Muscle of back (tissue), 11 donors: ENCODE measurements around the gene CYB5D1. TPM values are rescaled to one million over a fixed set of nuclear protein-coding genes. Genes with fewer than 3 reads are reported as not detected.
A peak's percentile ranks its signal among the peaks of the same experiment; 100 is the strongest.
"Not testable (repeated sequence)": the region's sequence is repeated elsewhere in the genome, so short reads cannot be mapped to it uniquely, and the experiment has no call there.

Experiments used
- DNase-seq, 3 donors: peaks; one replicate each; pipeline versions ENCODE4 v3.0.0 to v3.0.0-alpha.2; 2013
- polyA plus RNA-seq, 10 donors: library from polyadenylated mRNA; unstranded; fragments of 120-200 nt; gene quantifications; one replicate each; pipeline ENCODE4 v1.2.1, GENCODE V29; 2013; ENCODE audit not compliant: insufficient read length in 10 of 10

CYB5D1 gene
- polyA plus RNA-seq, 10 donors: 5.4 to 9.5 (median 8.3) TPM

GRCh38 chr17:7854851-7855659 is 2.7 kb upstream of the CYB5D1 start, which contains the start of gene TMEM88:
TMEM88 (plus strand) TSS chr17:7855066; CDS start chr17:7855075, 9 bp downstream.
- DNase-seq: peak in 1 of 3 donors; percentile 47

DNA sequence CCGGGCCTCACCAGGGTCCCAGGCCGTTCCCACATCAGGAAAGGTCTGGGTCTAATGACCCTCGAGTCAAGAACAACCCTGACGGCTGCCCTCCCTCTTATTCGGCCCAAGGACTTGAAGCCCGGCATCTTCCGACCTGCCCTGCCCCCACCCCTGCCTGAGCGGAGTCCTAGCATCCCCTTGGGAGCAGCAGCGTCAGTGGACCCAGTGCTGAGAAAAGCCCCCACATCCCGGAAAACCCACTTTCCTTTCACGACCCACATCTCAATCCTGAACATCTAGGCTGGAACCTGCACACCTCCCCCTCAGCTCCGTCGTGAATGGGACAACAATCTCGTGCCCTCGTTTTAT is 2.2 kb upstream of the CYB5D1 start:
- DNase-seq: no peak

DNA sequence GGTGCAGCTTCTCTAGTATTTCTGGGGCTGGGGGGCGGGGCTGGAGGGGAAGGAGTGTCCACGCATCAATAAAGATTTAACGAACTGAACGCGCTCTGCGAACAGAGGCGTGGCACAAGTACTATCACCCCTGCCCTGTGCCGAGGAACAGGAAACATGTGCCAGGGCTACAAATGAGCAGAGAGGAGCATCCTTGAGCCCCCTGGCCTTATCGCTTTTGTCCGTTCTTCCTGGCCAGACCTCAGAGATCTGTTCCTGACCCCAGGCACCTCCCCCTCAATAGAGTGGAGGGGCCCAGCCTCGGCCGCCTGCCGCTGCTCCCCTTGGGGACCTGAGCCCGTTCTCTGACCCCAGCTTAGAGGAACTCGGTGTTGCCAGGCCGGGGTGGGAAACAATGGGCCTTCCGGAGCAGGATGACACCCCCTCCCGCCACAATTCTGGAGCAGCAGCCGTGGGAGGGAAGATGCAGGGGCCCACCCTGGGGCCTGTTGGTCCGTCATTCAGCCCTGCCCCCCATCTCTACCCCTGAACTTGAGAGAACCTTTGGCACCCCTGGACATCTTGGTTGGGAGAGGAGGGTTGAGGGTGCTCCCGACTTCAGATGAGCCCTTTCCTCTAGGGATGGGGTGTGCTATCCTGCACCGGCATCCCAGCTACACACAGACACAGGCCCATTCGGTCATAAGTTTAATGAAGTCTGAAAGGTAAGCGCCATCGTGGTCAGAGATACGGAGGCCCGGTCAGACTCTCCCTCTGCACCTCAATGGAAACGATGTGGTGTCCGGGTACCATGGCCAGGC is 1.6 kb upstream of the CYB5D1 start:
- peak; percentile 17 to 86 (median 55) for DNase-seq

DNA sequence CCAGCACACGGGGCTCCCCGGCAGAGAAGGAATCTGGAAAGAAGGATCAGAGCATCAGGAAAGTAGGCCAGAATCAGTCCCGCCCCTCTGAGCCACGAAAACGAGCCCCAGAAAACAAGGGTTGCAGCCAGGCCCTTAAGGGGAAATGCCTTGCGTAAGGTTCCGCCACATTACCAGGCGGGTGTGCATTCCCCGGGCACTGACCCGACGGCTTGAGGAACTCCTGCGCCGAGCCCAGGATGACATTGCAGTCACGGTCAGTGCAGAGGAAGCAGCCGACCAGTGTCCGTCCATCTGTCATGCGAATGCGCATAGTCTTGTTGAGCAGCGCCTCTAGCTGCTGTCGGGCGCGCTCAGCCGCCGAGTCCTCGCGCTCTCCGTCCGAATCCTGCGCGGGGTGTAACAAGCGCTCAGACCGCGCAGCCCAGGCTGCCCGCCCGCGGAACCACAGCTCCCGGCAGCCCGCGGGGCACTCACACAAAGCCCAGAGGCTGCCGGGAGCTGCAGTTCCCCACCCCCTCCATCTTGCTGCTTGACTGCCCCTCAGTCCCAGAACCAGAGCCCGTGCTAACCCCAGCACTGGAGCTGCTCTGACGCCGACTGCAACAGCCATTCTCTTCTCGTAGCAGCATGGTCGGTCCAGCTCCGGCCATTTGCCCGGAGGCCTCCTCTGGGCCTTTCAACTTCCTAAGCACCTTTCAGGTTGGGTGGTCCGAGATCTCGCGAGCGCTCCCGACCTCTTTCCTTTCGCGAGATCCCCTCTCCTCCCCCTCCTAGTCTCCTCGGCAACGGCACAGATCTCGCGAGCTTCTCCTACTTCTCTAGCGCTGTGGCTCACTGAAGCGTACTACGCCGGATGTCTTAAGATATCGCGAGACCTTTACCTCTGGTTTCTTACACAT is 741 bp upstream of the CYB5D1 start, which contains the start of gene NAA38:
TSS of gene NAA38 (minus strand) at position 749 of the 902 bp plus-strand sequence. CDS start at position 653, 96 bp downstream.
- peak; percentile 99 to 100 (median 100) for DNase-seq

DNA sequence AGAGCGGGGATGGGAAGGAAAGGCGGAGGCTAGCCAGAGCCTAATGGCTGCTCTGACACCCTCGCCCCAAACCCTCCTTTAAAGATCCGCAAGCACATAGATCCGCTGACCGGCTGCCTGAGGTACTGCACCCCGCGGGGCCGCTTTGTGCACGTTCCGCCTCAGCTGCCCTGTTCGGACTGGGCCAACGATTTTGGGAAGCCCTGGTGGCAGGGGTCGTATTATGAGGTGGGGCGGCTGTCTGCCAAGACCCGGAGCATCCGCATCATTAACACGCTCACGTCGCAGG is 663 bp downstream of the CYB5D1 start:
- no peak for DNase-seq

DNA sequence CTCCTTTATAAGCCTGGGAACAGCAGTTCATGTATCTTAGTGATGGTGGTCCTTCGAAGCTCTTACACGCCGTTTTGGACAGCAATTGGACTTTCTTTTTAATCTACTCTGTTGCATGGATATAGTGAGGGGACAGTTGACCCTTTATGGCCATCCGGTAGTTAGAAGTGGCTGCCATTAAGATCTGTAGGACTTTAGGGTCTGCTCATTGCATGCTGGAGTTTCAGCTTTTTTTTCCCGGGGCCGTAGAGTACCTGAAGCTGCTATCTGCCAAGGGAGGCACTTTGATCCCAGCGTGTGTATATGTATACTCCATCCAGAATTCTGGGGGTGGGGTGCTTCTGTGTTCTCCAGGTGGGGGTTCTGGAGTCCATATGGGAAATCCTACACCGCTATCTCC is 1.2 kb downstream of the CYB5D1 start:
- no peak for DNase-seq

GRCh38 chr17:7862692-7863437 is 5.1 kb downstream of the CYB5D1 start:
- DNase-seq: peak; percentile 57 to 76 (median 57)

DNA sequence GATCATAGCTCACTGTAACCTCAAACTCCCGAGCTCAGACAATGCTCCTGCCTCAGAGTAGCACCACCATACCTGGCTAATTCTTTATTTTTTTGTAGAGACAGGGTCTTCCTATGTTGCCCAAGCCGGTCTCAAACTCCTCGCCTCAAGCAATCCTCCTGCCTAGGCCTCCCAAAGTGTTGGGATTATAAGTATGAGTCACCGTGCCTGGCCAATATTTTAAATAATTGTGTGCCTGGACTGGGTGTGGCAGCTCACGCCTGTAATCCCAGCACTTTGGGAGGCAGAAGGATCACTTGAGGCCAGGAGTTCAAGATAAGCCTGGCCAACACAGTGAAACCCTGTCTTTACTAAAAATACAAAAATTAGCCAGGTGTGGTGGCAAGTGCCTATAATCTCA is 6.6 kb downstream of the CYB5D1 start:
- not testable (repeated sequence) for DNase-seq

- no peak for DNase-seq
These were observed 7.3 kb downstream of the CYB5D1 start for GRCh38 chr17:7864995-7865650.

DNA sequence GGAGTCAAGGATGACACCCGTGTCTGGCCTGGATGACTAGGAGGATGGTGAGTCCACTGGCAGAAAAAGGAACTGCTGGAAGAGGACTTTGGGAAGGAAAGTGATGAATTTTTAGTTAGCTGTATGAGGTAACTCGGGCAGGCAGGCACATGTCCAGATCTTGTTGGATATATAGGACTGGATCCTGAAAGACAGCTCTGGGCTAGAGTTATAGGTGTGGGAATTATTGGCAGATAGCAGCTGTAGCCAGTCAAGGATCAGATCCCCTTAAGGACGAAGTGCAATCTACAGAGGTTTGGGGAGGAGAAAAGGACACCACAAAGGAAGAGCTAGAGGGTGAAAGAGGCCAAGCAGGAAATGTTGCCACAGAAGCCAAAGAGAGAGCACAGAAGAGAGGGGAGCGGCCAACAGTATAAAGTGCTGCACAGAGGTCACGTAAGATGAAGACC is 10.1 kb downstream of the CYB5D1 start:
- no peak for DNase-seq

DNA sequence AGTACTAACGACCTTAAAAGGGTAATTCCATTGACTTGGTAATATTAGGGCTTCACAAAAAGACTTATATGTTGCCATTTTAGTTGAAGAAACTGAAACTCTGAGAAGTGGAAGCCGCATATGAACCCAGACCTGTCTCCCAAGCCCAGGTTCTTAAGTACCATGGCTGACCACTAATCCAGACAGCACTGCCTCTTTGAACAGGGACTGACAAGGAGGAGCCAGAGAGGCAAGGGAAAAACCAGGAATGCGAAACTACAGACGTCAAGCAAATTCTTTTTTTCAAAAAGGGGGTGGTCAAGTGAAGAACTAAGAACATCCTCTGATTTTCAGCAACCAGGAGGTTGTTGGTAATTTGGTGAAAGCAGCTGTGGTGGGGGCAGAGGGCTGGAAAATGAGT is 15.2 kb downstream of the CYB5D1 start:
- no peak for DNase-seq

GRCh38 chr17:7875804-7876370 is 18.1 kb downstream of the CYB5D1 start:
- DNase-seq: no peak

DNA sequence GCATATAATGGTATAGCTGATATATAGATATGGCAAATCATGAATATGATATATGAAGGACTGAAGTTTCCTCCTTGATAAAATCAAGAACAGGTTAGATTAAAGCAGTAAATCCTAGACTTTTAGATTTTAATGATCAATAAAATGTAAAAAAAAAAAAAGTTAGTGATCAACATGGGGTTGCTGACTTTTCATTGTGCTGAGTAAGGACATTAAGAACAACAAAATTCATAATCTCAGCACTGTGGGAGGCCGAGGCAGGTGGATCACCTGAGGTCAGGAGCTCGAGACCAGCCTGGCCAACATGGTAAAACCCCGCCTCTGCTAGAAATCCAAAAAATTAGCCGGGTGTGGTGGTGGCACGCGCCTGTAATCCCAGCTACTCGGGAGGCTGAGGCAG is 20.4 kb downstream of the CYB5D1 start:
- DNase-seq: no peak

- DNase-seq: no peak
These were observed 22.5 kb downstream of the CYB5D1 start for GRCh38 chr17:7880076-7880868.

DNA sequence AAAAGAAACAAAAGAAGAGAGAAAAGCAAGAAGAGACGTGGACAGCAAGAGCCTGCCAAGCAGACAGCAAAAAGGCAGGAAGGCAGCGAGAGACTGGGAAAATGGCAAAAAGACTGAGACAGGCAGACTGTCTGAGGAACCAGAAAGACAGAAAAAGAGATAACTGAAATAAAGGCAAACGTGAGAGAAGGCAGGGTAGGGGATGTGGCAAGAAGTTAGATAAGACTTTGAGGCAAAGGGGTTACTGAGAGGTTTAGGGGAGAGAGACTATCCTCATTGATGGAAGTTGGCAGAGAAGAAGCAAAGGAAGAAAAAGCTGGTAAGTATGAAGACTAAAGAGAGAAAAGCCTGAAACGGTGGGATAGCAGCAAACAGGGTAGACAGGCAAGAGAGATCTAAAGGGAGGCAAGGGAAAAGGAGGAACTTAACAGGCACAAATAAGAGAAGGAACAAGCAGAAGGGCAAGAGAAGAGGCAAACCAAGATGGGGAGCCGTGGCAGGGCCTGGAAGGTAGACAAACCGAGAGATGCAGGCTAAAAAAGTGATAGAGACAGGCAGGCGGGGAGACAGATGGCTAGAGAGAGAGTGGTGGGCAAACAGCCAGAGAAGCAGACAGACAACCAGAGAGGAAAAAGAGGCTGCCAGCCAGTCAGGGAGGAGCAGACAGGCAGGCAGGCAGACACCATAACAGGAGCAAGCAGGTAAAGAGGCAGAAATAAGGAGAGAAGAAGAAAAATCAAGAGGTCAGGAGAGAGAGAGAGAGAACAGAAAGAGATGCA is 23.7 kb downstream of the CYB5D1 start:
- peak in 1 of 3 donors; percentile 40 for DNase-seq

DNA sequence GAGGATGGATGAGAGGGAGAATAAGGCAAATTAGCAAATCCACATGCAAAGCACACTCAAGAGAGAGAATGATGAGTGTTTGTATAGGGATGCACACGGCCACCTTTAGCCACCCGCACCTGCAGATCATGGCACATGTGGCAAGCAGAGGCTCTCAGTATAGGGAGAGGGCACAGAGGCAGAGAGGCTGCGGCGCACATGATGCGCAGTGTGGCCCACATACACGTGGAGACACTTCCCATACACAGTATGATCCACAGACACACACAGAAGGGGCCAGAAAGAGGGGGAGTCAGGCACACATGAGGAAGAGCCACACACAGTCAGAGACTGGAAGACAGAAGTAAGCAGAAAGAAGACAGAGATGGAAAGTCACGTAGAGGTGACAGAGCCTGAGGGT is 24.3 kb downstream of the CYB5D1 start:
- no peak for DNase-seq

GRCh38 chr17:7882629-7883028 is 24.8 kb downstream of the CYB5D1 start:
- no peak for DNase-seq

DNA sequence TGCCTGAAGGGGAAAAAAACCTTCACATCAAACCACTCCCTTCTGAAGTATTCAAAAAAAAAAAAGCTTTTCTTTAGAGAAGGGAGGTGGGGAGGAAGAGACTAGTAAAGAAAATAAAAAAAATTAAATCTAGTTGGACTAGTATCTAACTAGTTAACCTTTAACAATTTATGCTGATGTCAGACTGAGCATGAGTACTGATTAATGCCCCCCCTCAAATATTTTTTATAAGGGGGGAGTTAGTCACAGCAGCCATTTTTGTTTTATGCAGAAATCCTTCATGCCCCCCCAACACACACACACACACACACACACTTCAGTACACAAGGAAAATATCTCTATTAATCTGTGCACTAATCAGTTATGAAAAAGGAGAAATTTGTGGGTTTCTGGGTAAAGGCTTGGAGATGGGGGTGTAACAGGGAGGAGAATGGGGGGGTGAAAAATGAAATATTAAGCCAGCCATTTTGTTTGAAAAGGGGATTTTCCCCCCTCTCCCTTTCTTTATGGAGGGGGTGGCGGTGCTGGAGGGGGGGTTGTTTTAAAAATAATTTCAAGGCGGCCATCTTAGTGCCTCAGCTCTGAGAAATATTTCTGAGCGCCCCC is 26.1 kb downstream of the CYB5D1 start:
- peak; percentile 41 to 77 (median 46) for DNase-seq
